Measurements from ENCODE around the gene EPS15.

The EPS15 gene

DNA sequence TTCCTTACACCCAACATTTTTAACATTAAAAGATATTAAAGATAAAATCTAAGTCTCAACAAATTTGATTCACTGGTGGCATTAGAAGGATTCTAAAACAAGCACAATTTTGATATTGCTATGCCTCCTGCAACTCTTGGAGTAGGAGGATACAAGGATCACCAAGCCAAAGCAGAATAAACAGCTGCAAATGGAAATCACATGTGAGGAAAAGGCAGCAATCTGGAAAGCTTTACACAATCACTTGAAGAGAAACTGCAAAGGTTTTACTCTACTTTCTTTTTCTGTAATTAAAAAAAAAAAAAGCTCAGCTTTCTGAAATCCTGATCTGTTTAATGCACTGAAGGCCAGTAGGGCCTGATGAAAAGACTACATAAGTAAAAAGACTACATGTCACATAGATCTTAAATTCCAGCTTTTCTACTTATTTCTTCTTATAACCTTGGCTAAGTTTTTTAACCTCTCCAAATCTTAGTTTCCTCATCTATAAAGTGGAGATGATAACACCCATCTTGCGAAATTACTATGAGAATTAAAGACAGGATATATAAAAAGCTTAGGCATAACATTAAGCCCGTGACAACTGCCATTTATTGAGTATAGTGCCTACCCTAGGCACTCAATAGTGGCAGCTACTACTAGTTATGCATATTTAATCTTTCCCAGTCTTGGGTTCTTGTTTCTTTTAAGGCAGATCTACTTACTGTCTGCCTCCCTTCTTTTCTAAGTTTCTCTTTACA, 73.5 kb downstream of the EPS15 start:
- no peak for TF ChIP-seq CTCF (IDR thresholded peaks at IDR 0.05)
- DNase-seq (ENCODE audit: low spot score): no peak
- H3K27ac ChIP-seq: no peak overlapping the region
- no peak overlapping the region for H3K4me3 ChIP-seq

- no peak for TF ChIP-seq CTCF (IDR thresholded peaks at IDR 0.05)
- no peak for DNase-seq (ENCODE audit: low spot score)
- no peak overlapping the region for H3K4me3 ChIP-seq
- H3K27ac ChIP-seq: no peak overlapping the region
Measured at GRCh38 chr1:51444534-51445192, 74.4 kb downstream of the EPS15 start.

- H3K4me3 ChIP-seq: no peak overlapping the region
- TF ChIP-seq CTCF (IDR thresholded peaks at IDR 0.05): no peak
- DNase-seq (ENCODE audit: low spot score): no peak
- no peak overlapping the region for H3K27ac ChIP-seq
Measured at GRCh38 chr1:51444096-51444495, 75.0 kb downstream of the EPS15 start.

DNA sequence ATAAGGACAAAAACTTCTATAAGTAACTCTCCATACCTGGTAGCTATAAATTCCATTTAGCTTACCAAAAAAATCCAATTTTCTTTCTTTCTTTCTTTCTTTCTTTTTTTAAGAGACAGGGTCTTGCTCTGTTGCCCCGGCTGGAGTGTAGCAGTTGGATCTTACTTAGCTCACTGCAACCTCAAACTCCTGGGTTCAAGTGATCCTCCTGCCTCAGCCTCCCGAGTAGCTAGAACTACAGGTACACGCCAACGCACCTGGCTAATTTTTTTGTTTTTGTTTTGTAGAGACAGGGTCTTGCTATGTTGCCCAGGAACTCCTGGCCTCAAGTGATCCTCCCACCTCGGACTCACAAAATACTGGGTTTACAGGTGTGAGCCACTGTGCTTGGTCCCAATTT, 75.5 kb downstream of the EPS15 start:
- Histone ChIP-seq H3K4me3 (no peak overlapping the region), H3K27ac (no peak overlapping the region)
- TF ChIP-seq CTCF (IDR thresholded peaks at IDR 0.05): no peak
- no peak for DNase-seq (ENCODE audit: low spot score)

- Histone ChIP-seq H3K27ac (no peak overlapping the region), H3K4me3 (no peak overlapping the region)
- no peak for TF ChIP-seq CTCF (IDR thresholded peaks at IDR 0.05)
- DNase-seq (ENCODE audit: low spot score): no peak
Measured at GRCh38 chr1:51442616-51443015, 76.5 kb downstream of the EPS15 start.

DNA sequence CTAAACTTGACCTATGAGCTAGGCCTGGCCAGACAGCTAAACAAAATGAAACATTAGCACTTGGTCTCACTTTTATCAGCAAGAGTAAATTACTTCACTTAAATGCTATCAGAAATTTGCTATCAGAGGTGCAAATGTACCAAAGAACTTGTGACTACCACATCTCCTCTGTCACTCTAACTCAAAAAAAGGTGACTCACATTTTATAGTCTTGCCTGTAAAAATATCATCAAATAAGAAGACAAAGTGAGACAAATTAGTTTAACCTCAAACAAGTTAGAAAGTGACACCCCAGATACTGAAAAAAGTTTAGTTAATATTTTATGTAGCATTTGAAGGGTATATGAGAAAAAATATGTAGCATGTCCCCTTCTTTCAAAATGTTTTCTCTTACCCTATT, 76.9 kb downstream of the EPS15 start:
- Histone ChIP-seq H3K4me3 (no peak overlapping the region), H3K27ac (no peak overlapping the region)
- DNase-seq (ENCODE audit: low spot score): no peak
- TF ChIP-seq CTCF (IDR thresholded peaks at IDR 0.05): no peak

- no peak overlapping the region for H3K27ac ChIP-seq
- no peak for TF ChIP-seq CTCF (IDR thresholded peaks at IDR 0.05)
- no peak overlapping the region for H3K4me3 ChIP-seq
- DNase-seq (ENCODE audit: low spot score): no peak
Measured at GRCh38 chr1:51439895-51440294, 79.2 kb downstream of the EPS15 start.

All from coronary artery (tissue), 2 donors.